GM12874 (cell line): ENCODE measurements around the gene ZNF366.

Experiments used
- TF ChIP-seq, protein P1 (sequence below): IDR thresholded peaks from 2 replicates; pipeline ENCODE4 v1.5.1; 2011; ENCODE audit warnings: low read depth, mild to moderate bottlenecking, control low read depth, low read length, moderate library complexity; ENCODE audit not compliant: insufficient read depth

The ZNF366 gene

DNA sequence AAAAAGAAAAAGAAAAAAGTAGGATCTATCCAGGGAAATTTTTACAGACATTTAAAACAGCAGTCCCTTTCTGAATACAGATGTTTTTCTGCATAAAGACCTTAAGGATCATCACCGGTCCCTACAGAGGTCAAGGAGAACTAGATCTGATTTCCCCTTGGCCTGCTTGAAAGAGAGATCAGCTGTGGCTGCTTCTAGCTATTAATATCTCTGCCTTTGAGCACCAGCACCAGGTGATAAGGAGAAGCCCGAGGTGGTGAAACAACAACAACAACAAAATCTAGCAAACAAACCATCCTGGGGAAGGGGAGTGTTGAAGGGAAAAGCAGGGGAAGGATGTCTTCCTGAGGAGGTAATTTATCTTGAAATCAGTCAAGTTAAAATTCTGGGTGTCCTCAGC, 42.1 kb downstream of the ZNF366 start:
- TF ChIP-seq, protein P1, sequence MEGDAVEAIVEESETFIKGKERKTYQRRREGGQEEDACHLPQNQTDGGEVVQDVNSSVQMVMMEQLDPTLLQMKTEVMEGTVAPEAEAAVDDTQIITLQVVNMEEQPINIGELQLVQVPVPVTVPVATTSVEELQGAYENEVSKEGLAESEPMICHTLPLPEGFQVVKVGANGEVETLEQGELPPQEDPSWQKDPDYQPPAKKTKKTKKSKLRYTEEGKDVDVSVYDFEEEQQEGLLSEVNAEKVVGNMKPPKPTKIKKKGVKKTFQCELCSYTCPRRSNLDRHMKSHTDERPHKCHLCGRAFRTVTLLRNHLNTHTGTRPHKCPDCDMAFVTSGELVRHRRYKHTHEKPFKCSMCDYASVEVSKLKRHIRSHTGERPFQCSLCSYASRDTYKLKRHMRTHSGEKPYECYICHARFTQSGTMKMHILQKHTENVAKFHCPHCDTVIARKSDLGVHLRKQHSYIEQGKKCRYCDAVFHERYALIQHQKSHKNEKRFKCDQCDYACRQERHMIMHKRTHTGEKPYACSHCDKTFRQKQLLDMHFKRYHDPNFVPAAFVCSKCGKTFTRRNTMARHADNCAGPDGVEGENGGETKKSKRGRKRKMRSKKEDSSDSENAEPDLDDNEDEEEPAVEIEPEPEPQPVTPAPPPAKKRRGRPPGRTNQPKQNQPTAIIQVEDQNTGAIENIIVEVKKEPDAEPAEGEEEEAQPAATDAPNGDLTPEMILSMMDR: no peak

DNA sequence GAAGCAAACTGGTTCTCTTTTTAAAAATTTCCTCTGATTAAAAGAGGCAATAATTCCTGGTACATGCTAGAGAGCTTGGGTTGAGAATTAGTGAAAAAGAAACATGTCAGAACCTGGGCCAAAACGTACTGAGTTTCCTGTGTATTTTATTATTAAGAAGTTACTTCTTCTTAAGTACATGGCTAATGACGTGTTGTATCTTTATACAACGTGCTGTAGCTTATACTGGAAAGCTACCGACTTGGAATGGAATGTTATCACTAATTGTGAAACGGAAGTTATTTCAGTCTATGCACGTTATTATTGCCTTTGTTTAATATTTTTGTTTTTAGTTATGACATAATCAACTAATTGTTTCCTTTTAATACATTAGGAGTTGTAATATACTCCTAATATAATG, 43.1 kb downstream of the ZNF366 start:
- TF ChIP-seq, protein P1: no peak

DNA sequence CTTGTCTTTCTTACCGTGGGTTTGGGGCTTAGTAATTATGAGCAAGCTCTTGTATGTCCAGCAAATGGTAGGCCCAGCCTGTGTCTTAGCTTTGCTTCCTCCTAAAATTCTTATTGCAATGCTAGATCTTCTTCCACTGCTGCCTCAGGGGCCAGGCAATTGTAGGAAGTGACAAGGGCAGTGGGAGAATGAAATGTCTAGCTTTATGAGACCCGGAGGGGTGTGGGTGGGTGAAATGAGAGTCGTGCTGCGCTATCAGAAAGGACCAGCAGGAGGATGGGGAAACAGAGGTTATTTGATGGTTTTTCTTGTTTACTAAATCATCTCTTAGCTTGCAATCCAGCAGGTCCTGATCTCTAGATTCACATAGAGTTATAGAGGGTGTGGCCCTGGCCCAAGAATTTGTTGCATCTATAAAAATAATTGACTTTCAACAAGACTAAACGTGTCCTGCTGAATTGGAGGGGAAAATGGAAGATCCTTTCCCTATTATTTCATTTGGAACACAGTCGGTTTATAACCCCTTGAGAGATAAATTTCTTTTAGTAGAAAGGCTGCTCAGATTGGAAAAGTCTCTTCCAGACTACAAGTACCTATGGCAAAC, 43.7 kb downstream of the ZNF366 start:
- TF ChIP-seq, protein P1: no peak

DNA sequence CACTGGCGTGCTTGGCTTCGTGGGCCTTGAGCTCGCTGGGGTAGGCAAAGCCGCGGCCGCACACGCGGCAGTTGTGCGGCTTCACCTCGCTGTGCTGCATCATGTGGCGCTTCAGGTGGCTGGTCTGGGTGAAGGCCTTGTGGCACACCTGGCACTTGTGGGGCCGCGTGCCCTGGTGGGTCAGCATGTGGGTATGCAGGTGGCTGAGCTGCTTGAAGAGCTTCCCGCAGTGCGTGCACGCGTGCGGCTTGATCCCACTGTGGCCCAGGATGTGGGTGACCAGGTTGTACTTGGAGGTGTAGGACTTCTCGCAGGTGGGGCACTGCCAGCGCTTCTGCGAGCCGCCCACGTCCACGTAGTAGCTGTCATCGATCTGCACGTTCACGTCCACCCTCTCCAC, 46.8 kb downstream of the ZNF366 start:
- TF ChIP-seq, protein P1: no peak

DNA sequence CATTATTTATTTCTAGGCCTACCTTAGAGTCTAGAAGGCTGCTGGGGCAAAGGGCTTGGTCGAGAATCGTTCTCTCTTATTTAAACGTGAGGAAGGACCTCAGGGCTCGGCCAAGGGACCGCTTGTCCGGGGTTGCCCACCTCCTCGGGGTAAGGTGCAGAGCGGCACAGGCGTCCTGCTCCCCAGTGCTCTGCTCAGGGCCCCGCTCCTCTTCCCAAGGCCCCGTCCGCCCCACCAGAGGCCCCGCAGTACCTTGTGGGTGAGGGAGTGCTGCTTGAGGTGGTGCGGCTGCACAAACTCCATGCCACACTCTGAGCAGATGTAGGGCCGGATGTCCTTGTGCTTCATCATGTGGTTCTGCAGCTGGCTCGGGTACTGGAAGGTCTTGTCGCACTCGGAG, 47.3 kb downstream of the ZNF366 start:
- TF ChIP-seq, protein P1: no peak

DNA sequence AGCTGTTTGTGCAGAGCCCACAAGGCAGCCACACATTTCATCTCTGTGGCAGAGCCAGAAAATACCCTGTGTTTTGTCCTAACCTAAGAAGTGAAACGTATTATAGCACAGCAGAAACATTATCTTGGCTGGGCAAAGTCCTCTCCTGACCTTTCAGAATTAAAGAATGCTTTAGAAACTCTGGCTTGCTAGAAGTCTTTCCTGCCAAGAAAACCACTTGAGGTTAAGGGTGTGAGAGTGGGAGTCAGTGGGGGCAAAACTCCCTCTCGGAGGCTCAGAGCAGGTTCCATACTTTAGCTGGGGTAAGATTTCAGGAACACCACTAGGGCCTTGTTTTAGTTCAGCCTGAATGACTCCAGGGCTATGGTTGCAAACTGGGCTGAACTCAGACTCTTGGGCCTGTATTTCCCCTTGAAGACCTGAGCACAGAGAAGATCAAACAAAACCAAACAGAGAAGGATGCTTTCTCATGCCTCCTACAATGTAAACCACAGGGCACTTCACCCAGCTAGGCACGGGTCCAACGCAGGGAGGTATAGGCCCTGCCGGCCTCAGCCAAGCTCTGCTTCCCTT, 48.0 kb downstream of the ZNF366 start:
- TF ChIP-seq, protein P1: no peak

DNA sequence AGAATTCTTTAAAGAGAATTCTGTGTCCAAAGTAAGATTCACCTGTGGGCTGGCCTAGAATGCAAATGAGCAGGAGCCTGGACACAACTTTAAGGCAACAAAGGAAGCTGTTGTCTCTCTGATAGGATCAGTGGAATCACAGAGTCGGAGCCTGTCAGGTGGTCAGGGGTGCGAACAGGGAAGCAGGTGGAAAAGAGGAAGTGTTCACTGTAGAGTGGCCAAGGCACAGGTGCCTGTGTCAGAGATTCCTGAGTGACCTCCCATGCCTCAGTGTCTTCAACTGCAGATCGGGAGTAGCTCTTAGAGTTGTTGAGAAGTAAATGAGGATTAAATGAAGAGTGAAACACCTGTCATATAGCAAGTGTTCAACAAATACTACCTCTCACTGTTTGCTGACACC, 48.8 kb downstream of the ZNF366 start:
- TF ChIP-seq, protein P1: no peak

DNA sequence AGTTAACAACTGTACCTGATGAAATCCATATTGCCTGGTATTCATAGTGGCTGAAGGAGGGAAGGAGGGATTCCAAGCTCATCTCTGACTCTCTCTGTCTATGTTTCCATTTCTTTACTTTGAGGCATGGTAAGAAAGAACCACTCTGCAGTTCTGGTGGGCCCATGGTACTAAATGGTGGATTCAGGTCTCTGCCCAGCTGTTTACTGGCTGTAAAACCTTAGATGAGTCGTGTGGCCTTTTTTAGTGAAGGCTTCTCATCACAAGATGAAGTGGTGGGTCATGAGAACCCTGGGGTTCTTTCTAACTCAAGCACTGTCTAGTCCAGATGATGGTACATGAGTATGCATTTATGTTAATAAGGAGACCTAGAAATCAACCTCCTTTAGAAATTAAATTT, 49.7 kb downstream of the ZNF366 start:
- TF ChIP-seq, protein P1: no peak
